D721Med (cell line): ENCODE data around the gene IMPACT.

Experiments
- DNase-seq: peaks from one replicate; pipeline ENCODE4 v3.0.0; 2011; ENCODE audit warnings: low spot score; ENCODE audit not compliant: insufficient read length
- FAIRE-seq: peaks from 2 replicates; lab custom pipeline; 2011; peaks lifted over from hg19 to GRCh38; lab: Jason Lieb, UNC
- CTCF ChIP-seq: IDR thresholded peaks from 2 replicates; pipeline ENCODE4 v1.5.1; 2012; ENCODE audit warnings: mild to moderate bottlenecking, control low read depth; ENCODE audit not compliant: insufficient read depth; ENCODE audit errors: missing control alignments

The IMPACT gene

GRCh38 chr18:24488824-24489493 lies 62.5 kb downstream of the IMPACT start:
- FAIRE-seq (peak; percentile 88), DNase-seq (peak; percentile 34)
- TF ChIP-seq CTCF: peak; percentile 78

GRCh38 chr18:24490539-24490938 lies 64.1 kb downstream of the IMPACT start:
- no peak for DNase-seq
- TF ChIP-seq CTCF: no peak
- peak; percentile 16 for FAIRE-seq

- DNase-seq: no peak
- no peak for FAIRE-seq
- TF ChIP-seq CTCF: no peak
Observed at GRCh38 chr18:24491927-24492834, 65.7 kb downstream of the IMPACT start.

- TF ChIP-seq CTCF: no peak
- FAIRE-seq (peak; percentile 35), DNase-seq (no peak)
Observed at GRCh38 chr18:24494586-24494985, 68.1 kb downstream of the IMPACT start.

GRCh38 chr18:24497031-24497754 lies 70.7 kb downstream of the IMPACT start:
- DNase-seq (no peak), FAIRE-seq (no peak)
- no peak for TF ChIP-seq CTCF

GRCh38 chr18:24499814-24500213 lies 73.3 kb downstream of the IMPACT start:
- FAIRE-seq (no peak), DNase-seq (no peak)
- no peak for TF ChIP-seq CTCF
